Iris pigment epithelial cell (primary cell): Measurements from ENCODE around the gene FRY.
"Not testable (repeated sequence)": the region's sequence is repeated elsewhere in the genome, so short reads cannot be mapped to it uniquely, and the experiment has no call there.

Experiments used
- DNase-seq: peaks from one replicate; pipeline ENCODE4 v3.0.0-alpha.2; 2011; ENCODE audit warnings: low read depth

FRY gene

DNA sequence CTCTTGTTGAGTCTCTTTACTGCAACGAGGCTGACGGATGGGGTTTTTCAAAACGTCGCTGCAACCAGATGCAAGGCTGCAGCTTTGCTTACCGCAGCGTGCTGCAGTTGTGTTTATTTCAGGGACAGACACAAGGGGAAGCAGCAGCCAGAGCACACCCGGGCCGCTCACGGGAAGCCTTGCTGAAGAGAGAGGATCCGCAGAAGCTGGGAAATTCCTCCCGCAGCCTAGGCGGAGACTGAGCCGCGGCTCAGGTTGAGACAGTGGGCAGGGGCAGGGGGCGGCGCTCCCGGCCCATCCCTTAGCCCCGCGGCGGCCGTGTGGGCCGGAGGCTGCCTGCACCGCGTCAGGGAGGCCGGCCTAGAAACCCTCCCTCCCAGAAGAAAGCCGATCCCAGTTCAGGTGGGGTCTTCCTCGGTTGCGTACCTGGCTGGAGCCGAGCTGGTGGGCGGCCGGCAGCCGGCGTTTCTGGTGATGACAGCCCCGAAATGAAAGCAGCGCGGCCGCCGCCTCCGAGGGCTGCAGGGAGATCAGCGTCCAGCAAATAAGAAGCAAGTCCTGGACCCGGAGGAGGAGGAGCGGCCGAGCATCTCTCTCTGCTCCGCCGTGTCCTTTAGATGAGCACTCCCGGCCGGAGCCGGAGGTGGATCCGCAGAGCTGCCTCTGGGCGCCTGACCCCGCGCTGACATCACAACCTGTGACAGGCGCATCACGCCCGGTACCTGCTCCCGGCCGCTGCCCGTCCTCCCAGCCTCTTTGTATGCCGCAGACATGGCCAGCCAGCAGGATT is at the start of gene FRY:
Gene FRY, plus strand, starts transcription at position 750 of the 790 bp plus-strand sequence. Its CDS starts 22 bp downstream, at position 772.
- peak; percentile 72 for DNase-seq

GRCh38 chr13:31982124-31982523 is 49.5 kb upstream of the FRY start:
- no peak for DNase-seq

DNA sequence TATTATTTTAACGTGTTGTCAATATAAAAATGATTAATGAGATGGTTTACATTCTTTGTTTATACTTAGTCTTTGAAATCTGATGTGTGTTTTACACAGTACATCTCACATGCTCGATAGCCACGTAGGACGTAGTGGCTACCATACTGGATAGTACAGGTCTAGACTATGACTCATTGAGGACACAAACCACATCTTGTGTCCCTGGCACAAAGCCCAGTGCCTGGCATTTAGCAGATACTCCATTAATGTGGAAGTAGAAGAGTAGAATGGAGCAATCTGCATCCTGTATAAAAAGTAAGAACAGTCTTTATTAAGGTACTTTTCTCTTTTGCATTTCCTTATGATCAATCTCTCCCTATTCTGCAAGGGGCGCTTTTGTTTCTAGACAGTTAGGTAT is 49.0 kb upstream of the FRY start:
- peak; percentile 99 for DNase-seq

- DNase-seq: not testable (repeated sequence)
Observed at GRCh38 chr13:31983696-31984095, 47.9 kb upstream of the FRY start.

DNA sequence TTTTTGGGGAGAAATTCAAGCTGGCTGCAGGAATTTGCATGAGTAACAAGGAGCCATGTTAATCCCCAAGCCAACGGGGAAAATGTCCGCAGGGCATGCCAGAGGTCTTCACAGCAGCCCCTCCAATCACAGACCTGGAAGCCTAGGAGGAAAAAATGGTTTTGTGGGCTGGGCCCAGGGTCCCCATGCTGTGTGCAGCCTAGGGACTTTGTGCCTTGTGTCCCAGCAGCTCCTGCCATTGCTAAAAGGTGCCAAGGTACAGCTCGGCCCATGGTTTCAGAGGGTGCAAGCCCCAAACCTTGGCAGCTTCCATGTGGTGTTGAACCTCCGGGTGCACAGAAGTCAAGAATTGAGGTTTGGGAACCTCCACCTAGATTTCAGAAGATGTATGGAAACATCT is 47.2 kb upstream of the FRY start:
- DNase-seq: not testable (repeated sequence)

- no peak for DNase-seq
Observed at GRCh38 chr13:31986676-31987470, 44.7 kb upstream of the FRY start.

DNA sequence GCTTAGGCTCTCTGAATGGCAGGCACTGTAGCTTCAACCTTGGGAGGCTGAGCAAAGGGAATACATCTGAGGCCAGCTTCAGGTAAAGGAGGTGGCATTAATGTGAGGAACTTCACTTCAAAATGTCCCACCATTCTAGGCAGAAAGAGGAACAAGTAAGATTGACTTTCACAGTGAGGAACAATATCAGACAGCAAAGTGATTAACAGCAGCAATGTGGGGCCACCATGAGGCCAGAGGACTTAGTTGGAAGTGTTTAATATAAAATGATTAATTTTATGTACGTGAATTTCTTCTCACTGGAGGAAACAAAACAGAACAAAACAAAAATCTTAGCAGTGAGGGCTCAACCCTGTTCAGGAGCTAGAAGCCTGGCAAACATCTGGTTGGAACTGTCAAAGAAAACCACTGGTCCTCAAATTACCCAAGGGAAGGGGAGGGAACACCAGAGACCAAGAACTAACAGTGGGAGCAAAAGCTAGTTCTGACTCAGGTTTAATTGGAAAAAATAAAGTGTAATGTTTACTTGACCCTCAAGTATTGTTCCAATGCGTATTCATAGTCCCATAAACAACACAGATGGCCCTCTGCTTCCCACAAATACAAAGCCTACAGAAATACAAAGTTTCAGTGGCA is 43.9 kb upstream of the FRY start:
- DNase-seq: no peak

DNA sequence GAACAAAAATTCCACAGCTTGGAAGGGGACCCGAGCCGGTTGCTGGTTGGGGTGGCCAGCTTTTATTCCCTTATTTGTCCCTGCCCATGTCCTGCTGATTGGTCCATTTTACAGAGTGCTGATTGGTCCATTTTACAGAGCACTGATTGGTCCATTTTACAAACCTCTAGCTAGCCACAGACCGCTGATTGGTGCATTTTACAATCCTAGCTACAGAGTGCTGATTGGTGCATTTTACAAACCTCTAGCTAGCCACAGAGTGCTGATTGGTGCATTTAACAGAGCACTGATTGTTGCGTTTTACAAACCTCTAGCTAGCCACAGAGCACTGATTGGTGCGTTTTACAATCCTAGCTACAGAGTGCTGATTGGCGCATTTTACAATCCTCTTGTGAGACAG is 37.2 kb upstream of the FRY start:
- DNase-seq: not testable (repeated sequence)

- DNase-seq: no peak
Observed at GRCh38 chr13:31996601-31997000, 35.0 kb upstream of the FRY start.

- DNase-seq: no peak
Observed at GRCh38 chr13:31997641-31998040, 33.9 kb upstream of the FRY start.

- no peak for DNase-seq
Observed at GRCh38 chr13:31998131-31998530, 33.4 kb upstream of the FRY start.

DNA sequence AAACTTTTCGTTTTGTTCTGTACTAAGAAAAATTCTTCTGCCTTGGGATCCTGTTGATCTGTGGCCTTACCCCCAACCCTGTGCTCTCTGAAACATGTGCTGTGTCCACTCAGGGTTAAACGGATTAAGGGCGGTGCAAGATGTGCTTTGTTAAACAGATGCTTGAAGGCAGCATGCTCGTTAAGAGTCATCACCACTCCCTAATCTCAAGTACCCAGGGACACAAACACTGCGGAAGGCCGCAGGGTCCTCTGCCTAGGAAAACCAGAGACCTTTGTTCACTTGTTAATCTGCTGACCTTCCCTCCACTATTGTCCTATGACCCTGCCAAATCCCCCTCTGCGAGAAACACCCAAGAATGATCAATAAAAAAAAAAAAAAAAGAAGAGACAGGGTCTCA is 30.8 kb upstream of the FRY start:
- not testable (repeated sequence) for DNase-seq

DNA sequence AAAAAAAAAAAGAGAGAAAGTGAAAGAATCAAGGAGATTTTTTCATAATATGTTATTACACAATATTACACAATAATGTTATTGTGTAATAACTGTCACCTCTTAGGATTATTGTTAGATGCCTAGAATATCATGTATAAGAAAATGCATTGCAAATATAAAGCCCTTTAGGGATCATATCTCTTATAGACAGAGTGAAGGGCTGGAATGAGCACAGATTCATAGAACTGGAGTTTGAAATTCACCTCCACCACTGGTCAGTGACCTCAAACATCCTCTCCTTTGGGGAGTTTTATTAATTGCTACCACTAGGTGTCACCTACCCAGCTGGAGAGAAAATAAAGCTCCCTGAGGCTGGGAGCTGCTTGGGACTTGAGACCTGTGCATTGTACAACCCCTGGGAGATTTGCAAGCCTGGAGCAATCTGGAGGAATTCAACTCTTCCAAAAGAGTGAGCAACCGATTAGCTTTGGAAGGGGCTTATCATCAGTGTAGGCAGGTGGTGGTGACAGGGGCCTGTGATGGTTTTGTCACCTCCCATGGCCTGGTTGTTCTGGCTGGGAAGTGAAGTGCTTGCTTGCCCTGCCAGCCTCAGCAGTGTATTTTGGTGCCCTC is 30.3 kb upstream of the FRY start:
- DNase-seq: peak; percentile 62

DNA sequence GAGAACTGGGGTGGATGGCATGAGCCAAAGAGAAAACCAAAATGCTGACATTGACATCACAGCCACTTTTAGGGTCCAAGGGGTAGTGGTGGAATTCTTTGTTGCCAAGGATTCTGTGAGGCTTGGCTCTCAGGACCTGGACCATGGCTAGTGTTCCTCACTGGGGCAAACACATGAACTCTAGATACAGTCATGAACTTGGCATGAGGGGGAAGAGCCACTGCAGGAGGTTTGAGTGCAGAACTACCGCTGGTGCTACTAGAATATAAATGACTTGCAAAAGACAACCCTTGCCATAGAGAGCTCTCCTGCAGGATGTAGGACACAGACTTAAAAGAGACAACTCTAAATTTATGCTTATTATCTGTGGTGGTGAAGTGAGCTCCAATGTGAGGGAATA is 29.8 kb upstream of the FRY start:
- DNase-seq: no peak

DNA sequence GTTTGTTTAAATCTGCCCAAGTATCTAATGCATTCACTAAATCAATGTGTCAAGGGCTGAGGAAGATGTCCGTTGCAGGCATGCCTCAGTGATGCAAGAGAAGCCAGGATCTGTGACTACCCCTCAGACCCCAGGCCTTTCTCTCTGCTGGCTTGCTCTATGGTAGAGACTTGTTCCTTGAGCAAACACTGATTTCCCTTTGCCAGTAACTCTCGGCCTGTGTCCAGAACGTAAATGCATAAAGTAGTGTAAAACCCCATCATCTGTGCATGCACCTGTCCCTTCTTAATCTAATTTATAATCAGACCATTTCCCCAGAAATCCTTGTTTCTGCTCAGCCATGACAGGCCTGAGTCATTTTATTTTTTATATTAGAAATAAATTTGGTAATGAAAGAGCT is 28.7 kb upstream of the FRY start:
- DNase-seq: no peak

GRCh38 chr13:32007494-32007893 is 24.1 kb upstream of the FRY start:
- DNase-seq: no peak

GRCh38 chr13:32008518-32009175 is 22.9 kb upstream of the FRY start:
- no peak for DNase-seq

GRCh38 chr13:32009362-32009761 is 22.2 kb upstream of the FRY start:
- DNase-seq: no peak

DNA sequence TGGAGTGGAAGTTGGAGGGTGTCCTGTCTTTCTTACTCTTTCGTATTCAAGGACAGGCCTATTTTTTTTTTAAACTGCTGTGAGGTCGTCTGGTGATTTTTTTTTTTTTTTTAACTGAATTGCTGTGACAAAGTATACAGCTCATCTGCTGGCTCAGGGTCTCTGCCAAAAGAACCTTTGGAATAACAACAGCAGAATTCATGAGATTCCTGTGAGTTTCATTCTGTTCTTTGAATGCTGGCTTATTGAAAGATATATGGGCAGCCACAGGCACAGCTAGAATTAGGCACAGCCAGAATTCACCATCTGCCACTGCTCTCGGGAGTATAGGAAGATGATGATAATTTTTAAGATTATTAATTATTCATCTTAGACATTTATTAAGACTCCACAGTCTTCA is 21.4 kb upstream of the FRY start:
- DNase-seq: peak; percentile 16

DNA sequence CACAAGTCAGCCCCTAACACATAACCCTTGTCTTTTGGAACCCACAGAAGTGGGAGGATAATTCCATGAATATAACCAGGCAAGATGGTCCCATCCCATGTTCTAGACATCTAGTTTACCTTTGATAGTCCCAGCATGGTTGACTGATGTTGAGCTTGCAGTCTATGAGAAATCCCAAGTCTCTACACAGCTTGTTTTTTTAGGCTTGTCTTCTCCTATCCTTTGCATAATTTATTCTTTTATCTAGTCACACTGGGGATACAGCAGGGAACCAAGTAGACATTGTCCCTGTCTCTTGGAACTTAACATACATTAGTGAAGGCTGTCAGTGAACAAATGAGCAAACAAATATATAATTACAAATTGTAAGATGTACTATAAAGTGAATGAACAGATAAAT is 19.6 kb upstream of the FRY start:
- no peak for DNase-seq

- DNase-seq: no peak
Observed at GRCh38 chr13:32013181-32013580, 18.4 kb upstream of the FRY start.

GRCh38 chr13:32016119-32016518 is 15.5 kb upstream of the FRY start:
- DNase-seq: no peak
